Breast epithelium (tissue), 3 donors: Measurements from ENCODE around the gene SMAD6.

Experiments used
- POLR2AphosphoS5 ChIP-seq, 3 donors: sonication (generic); formaldehyde crosslinking; IDR thresholded peaks; one replicate each; pipeline ENCODE4 v1.6.1; 2017; ENCODE audit warnings: antibody characterized with exemption in 3 of 3
- TF ChIP-seq, protein P1 (sequence below), 3 donors: fragments of 450-650 bp; IDR thresholded peaks; one replicate each; pipeline ENCODE4 v1.5.1; 2016 to 2017; ENCODE audit warnings: antibody characterized with exemption in 3 of 3, mild to moderate bottlenecking in 3 of 3, moderate library complexity in 3 of 3

DNA sequence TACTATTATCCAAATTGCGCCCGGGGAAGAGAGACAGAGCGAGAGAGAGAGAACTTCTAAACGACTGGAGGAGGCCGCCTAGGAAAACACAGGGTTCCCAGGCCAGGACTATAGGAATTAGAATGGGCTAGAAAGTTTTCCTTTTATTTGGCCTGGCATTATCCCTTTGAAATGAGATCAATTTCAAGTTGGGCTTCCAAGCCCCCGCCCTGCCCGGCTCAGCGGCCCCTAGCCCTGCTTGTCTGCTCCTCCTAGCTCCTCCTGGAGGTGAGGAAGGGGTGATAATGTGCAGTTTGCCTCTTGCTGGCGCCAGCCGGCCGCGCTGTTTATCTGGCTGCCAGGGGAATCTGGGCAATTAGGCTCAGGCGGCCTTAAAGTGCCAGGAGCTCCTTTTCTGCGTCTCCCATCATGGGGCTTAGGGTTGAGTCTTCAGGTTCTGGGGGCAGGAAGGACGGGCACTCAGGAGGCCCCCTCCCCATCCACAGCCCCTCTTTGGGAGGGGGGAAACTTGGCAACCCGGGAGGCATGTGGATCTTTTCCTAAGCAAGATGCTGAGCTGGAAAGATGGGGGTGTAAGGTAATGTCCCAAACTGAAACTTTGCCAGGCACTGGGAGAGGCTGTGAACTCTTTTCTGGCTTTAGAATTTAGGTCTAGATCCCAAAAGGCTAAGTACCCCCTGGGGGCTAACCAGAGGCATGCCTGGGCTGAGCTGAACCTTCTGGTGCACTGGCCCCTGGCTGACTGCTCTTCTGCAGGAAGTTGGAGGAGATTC, 5.5 kb downstream of the SMAD6 start:
- TF ChIP-seq, protein P1, sequence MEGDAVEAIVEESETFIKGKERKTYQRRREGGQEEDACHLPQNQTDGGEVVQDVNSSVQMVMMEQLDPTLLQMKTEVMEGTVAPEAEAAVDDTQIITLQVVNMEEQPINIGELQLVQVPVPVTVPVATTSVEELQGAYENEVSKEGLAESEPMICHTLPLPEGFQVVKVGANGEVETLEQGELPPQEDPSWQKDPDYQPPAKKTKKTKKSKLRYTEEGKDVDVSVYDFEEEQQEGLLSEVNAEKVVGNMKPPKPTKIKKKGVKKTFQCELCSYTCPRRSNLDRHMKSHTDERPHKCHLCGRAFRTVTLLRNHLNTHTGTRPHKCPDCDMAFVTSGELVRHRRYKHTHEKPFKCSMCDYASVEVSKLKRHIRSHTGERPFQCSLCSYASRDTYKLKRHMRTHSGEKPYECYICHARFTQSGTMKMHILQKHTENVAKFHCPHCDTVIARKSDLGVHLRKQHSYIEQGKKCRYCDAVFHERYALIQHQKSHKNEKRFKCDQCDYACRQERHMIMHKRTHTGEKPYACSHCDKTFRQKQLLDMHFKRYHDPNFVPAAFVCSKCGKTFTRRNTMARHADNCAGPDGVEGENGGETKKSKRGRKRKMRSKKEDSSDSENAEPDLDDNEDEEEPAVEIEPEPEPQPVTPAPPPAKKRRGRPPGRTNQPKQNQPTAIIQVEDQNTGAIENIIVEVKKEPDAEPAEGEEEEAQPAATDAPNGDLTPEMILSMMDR (IDR thresholded peaks at IDR 0.05) = no peak
- TF ChIP-seq POLR2AphosphoS5 (IDR thresholded peaks at IDR 0.05) = no peak
